Omental fat pad (tissue), 4 donors: ENCODE results near the gene DCBLD2. TPM values are rescaled to one million over a fixed set of nuclear protein-coding genes. Genes with fewer than 3 reads are reported as not detected.

Experiments
- ATAC-seq: fragments of 150-250 bp; one replicate; pipeline ENCODE4 v1.9.1; 2016; ENCODE audit warnings: mild to moderate bottlenecking, moderate library complexity; ENCODE audit not compliant: low FRiP score
- DNase-seq: peaks from one replicate; pipeline ENCODE4 v3.0.0-alpha.2; 2019; ENCODE audit warnings: low spot score
- total RNA-seq, 4 donors: library from RNA; depleted of rRNA; stranded (reverse); fragments of >200 nt; gene quantifications; one replicate each; pipeline ENCODE4 v1.1.0, GENCODE V29; 2016
- TF ChIP-seq, protein P1 (sequence below), 3 donors: fragments of 450-650 bp; IDR thresholded peaks; one replicate each; pipeline ENCODE4 v1.5.1; 2016 to 2017; ENCODE audit warnings: antibody characterized with exemption in 3 of 3, mild to moderate bottlenecking in 3 of 3, moderate library complexity in 2 of 3

Gene DCBLD2
- total RNA-seq, 4 donors from 2014 or later = 25.5 to 40.1 (median 33.0) TPM

- DNase-seq (no peak), ATAC-seq (no peak)
- TF ChIP-seq, protein P1, sequence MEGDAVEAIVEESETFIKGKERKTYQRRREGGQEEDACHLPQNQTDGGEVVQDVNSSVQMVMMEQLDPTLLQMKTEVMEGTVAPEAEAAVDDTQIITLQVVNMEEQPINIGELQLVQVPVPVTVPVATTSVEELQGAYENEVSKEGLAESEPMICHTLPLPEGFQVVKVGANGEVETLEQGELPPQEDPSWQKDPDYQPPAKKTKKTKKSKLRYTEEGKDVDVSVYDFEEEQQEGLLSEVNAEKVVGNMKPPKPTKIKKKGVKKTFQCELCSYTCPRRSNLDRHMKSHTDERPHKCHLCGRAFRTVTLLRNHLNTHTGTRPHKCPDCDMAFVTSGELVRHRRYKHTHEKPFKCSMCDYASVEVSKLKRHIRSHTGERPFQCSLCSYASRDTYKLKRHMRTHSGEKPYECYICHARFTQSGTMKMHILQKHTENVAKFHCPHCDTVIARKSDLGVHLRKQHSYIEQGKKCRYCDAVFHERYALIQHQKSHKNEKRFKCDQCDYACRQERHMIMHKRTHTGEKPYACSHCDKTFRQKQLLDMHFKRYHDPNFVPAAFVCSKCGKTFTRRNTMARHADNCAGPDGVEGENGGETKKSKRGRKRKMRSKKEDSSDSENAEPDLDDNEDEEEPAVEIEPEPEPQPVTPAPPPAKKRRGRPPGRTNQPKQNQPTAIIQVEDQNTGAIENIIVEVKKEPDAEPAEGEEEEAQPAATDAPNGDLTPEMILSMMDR (IDR thresholded peaks at IDR 0.05) = no peak
Observed at GRCh38 chr3:98778383-98778782, 123.1 kb downstream of the DCBLD2 start.

GRCh38 chr3:98777801-98778220 is 123.7 kb downstream of the DCBLD2 start:
- TF ChIP-seq, protein P1 (IDR thresholded peaks at IDR 0.05) = no peak
- no peak for DNase-seq
- ATAC-seq = no peak

GRCh38 chr3:98777286-98777685 is 124.2 kb downstream of the DCBLD2 start:
- DNase-seq = no peak
- TF ChIP-seq, protein P1 (IDR thresholded peaks at IDR 0.05) = no peak

DNA sequence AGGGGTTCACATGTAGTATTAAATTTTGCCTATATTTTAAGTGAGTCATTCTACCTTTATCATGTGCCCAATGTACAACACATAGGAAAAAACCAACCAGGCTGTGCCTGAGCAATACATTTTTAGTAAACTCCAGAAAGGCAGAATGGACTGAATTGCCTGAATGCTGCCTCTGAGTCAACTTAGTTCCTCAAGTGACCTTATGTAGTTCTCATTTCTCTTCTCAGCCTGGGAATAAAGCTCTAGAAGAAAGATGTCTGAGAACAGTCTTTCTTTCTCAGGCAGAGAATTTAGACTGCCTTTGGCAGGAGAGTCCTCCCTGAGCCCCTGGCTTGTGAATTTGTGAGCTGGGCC is 125.4 kb downstream of the DCBLD2 start:
- no peak for DNase-seq
- TF ChIP-seq, protein P1 (IDR thresholded peaks at IDR 0.05) = no peak
- ATAC-seq = no peak

More at GRCh38 chr3:98777286-98777685, 124.2 kb downstream of the DCBLD2 start:
- no peak for ATAC-seq

GRCh38 chr3:98775459-98776139 is 125.9 kb downstream of the DCBLD2 start:
- ATAC-seq = no peak
- TF ChIP-seq, protein P1 (IDR thresholded peaks at IDR 0.05) = no peak
- DNase-seq = no peak

DNA sequence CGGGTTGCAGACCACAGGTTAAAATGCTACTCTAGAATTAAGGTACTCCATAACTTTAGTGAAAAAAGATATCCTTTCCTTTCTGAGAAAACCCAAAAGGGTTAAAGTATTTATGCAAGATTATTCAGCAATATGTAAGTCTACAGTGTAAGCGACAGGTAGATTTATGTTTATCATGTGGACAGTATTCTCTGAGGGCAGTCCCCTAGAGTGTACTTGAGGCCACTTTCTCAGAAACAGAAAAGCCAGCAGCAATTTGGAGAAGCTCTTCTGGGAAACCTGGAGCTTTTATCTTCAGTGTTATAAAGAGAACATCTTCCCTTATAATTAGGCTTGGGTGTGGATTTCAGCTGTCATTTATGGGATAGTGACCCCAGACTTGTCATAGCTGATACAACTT is 129.5 kb downstream of the DCBLD2 start:
- no peak for DNase-seq
- TF ChIP-seq, protein P1 (IDR thresholded peaks at IDR 0.05) = no peak

More for the DNA sequence above, 129.5 kb downstream of the DCBLD2 start:
- ATAC-seq = no peak
